Smooth muscle cell (in vitro differentiated cells): ENCODE results near the gene EHMT1. TPM values are rescaled to one million over a fixed set of nuclear protein-coding genes. Genes with fewer than 3 reads are reported as not detected.

Experiments used
- DNase-seq: peaks from one replicate; lab custom pipeline; 2025; ENCODE audit not compliant: unreplicated experiment; lab: John Stamatoyannopoulos, UW
- H2AFZ ChIP-seq: fragments of 200-600 bp; sonication (generic); 2 replicates; pipeline ENCODE4 v1.6.0; 2016; ENCODE audit warnings: antibody characterized with exemption, low read depth, mild to moderate bottlenecking
- H3F3A ChIP-seq: fragments of 200-600 bp; sonication (generic); 2 replicates; pipeline ENCODE4 v1.6.0; 2017; ENCODE audit warnings: antibody characterized with exemption, low read depth
- H3K27ac ChIP-seq: fragments of 200-600 bp; sonication (generic); 2 replicates; pipeline ENCODE4 v1.5.1; 2016; ENCODE audit warnings: low read depth, mild to moderate bottlenecking
- H3K27me3 ChIP-seq: fragments of 200-600 bp; sonication (generic); 2 replicates; pipeline ENCODE4 v1.6.1; 2016; ENCODE audit warnings: low read depth, mild to moderate bottlenecking
- H3K36me3 ChIP-seq: fragments of 200-600 bp; sonication (generic); 2 replicates; pipeline ENCODE4 v1.5.1; 2016; ENCODE audit warnings: low read depth
- H3K4me1 ChIP-seq: fragments of 200-600 bp; sonication (generic); 2 replicates; pipeline ENCODE4 v1.5.1; 2016; ENCODE audit warnings: low read depth
- H3K4me2 ChIP-seq: fragments of 200-600 bp; sonication (generic); 2 replicates; pipeline ENCODE4 v1.6.0; 2016; ENCODE audit warnings: mild to moderate bottlenecking
- H3K4me3 ChIP-seq: fragments of 200-600 bp; sonication (generic); 2 replicates; pipeline ENCODE4 v1.5.1; 2016; ENCODE audit warnings: mild to moderate bottlenecking
- H3K79me2 ChIP-seq: fragments of 200-600 bp; sonication (generic); 2 replicates; pipeline ENCODE4 v1.6.0; 2016; ENCODE audit warnings: low read depth, mild to moderate bottlenecking
- H3K9ac ChIP-seq: fragments of 200-600 bp; sonication (generic); 2 replicates; pipeline ENCODE4 v1.6.0; 2016; ENCODE audit warnings: low read depth
- H3K9me3 ChIP-seq: fragments of 200-600 bp; sonication (generic); replicated peaks from 2 replicates; pipeline ENCODE4 v1.5.1; 2016; ENCODE audit warnings: low read depth
- H4K20me1 ChIP-seq: fragments of 200-600 bp; sonication (generic); 2 replicates; pipeline ENCODE4 v1.6.0; 2016; ENCODE audit warnings: low read depth
- WGBS: methylation state at CpG from one replicate; pipeline ENCODE4 v1.1.7; 2016; ENCODE audit warnings: low lambda C conversion rate; 5-methylcytosine and 5-hydroxymethylcytosine counted together
- polyA plus RNA-seq: library from polyadenylated mRNA; unstranded; fragments of >200 nt; fragmentation: Nextera tagmentation; extraction: Ambion mirVana; gene quantifications from 2 replicates; pipeline ENCODE4 v1.2.1, GENCODE V29; 2016
- total RNA-seq: library from RNA; depleted of rRNA; stranded (reverse); fragments of >200 nt; gene quantifications from 2 replicates; pipeline ENCODE4 v1.2.3, GENCODE V29; 2014
- TF ChIP-seq, protein P1 (sequence below): fragments of 200-600 bp; sonication (generic); IDR thresholded peaks from 2 replicates; pipeline ENCODE4 v1.5.1; 2017; ENCODE audit warnings: borderline replicate concordance, mild to moderate bottlenecking, antibody characterized with exemption; ENCODE audit not compliant: insufficient read depth, poor library complexity, severe bottlenecking

Gene EHMT1
- total and polyA plus RNA-seq, 2 experiments from 2014 or later, result 23.1 to 34.1 TPM

DNA sequence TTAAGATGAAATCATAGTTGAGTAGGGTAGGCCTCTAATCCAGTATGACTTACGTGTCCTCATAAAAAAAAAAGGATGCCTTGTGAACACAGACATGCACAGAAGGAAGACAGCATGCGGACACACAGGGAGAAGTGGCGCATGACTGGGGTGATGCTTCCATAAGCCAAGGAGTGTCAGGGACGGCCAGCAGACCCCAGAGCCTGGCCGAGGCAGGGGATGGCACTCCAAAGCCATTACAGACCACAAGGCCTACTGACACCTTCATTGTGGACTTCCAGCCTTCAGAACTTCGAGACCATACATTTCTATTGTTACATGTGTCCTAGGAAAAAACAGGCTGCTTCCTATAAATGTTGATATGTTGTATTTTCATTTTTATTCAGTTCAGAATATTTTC is 19.9 kb downstream of the EHMT1 start:
- H3K4me1 ChIP-seq, result no peaks in the 10 kb centered on the region
- peaks cover 100% of the 10 kb centered on the region for H3K79me2 ChIP-seq

DNA sequence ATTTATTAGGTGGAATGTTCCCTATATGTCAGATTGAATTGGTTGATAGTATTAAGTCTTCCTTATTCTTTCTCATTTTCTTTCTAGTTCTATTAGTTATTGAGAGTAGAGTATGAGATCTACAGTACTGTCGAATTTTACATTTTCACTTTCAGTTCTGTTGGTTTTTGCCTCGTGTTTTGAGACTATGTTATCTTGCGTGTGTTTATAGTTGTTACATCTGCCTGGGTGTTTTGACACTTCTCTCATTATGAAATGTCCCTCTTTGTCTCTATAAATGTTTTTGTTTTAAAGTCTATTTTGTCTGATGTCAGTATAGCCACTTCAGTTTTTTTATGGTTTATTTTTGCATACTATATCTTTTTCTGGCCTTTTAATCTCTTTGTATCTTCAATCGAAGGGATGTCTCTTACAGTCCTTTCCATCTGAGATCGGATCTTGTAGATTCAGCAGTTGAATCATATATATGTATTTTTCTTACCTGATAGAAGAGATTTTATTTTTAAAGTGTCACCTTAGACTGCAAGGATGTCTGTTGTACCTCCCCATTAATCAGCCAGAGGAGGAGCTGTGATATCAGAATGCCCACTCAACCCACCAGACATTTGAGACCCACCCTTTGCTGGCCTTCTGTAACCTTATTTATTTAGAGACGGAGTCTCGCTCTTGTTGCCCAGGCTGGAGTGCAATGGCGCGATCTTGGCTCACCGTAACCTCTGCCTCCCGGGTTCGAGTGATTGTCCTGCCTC is 20.7 kb downstream of the EHMT1 start:
- Histone ChIP-seq H3F3A (no peaks in the 10 kb centered on the region), H3K79me2 (peaks cover 100% of the 10 kb centered on the region), H3K27me3 (no peaks in the 10 kb centered on the region), H4K20me1 (peaks cover 99% of the 10 kb centered on the region), H3K9ac (no peak overlapping the region), H3K4me2 (no peak overlapping the region), H3K27ac (no peak overlapping the region), H3K9me3 (no peaks in the 10 kb centered on the region), H3K4me3 (no peak overlapping the region), H2AFZ (no peak overlapping the region), H3K36me3 (no peaks in the 10 kb centered on the region), H3K4me1 (no peaks in the 10 kb centered on the region)
- TF ChIP-seq, protein P1, sequence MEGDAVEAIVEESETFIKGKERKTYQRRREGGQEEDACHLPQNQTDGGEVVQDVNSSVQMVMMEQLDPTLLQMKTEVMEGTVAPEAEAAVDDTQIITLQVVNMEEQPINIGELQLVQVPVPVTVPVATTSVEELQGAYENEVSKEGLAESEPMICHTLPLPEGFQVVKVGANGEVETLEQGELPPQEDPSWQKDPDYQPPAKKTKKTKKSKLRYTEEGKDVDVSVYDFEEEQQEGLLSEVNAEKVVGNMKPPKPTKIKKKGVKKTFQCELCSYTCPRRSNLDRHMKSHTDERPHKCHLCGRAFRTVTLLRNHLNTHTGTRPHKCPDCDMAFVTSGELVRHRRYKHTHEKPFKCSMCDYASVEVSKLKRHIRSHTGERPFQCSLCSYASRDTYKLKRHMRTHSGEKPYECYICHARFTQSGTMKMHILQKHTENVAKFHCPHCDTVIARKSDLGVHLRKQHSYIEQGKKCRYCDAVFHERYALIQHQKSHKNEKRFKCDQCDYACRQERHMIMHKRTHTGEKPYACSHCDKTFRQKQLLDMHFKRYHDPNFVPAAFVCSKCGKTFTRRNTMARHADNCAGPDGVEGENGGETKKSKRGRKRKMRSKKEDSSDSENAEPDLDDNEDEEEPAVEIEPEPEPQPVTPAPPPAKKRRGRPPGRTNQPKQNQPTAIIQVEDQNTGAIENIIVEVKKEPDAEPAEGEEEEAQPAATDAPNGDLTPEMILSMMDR, result no peak
- no peak for DNase-seq
- WGBS, result 90% methylated on average over 12 of the region's 12 CpGs

More for the DNA sequence above, 19.9 kb downstream of the EHMT1 start:
- Histone ChIP-seq H3K4me3 (no peak overlapping the region), H3K36me3 (no peaks in the 10 kb centered on the region), H4K20me1 (peaks cover 99% of the 10 kb centered on the region), H3K9ac (no peak overlapping the region), H3K27me3 (no peaks in the 10 kb centered on the region), H3K4me2 (no peak overlapping the region), H3K27ac (no peak overlapping the region), H3F3A (peaks cover 5% of the 10 kb centered on the region), H2AFZ (no peak overlapping the region), H3K9me3 (no peaks in the 10 kb centered on the region)
- TF ChIP-seq, protein P1, result no peak
- no peak for DNase-seq
- 84% methylated on average over 6 of the region's 6 CpGs for WGBS

DNA sequence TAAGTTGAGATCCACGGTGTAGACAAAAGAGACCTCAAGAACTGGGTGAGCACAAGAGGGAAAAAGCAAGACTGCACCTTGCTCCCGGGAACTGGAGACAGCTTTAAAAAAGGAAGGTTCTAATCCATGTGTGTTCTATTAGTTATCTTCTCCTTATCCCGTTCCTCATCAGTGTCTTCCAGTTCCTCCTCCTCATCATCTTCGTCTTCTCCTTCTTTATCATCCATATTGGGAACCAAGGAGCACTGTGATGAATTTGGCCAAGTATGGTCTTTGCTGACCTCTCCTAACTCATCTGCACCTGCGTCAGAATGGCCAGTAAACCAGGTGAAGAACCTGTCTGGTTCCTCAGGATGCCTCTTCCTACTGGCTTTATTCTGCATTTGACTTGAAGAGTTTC is 22.1 kb downstream of the EHMT1 start:
- H3K9ac ChIP-seq, result no peak overlapping the region
- TF ChIP-seq, protein P1, result no peak
- peaks cover 100% of the 10 kb centered on the region for H3K79me2 ChIP-seq
- no peaks in the 10 kb centered on the region for H3F3A ChIP-seq
- no peaks in the 10 kb centered on the region for H3K4me1 ChIP-seq
- DNase-seq, result no peak
- H3K4me2 ChIP-seq, result no peak overlapping the region
- no peak overlapping the region for H2AFZ ChIP-seq
- no peaks in the 10 kb centered on the region for H3K36me3 ChIP-seq
- H4K20me1 ChIP-seq, result peaks cover 99% of the 10 kb centered on the region
- no peak overlapping the region for H3K4me3 ChIP-seq
- no peaks in the 10 kb centered on the region for H3K27me3 ChIP-seq
- H3K27ac ChIP-seq, result no peak overlapping the region
- no peaks in the 10 kb centered on the region for H3K9me3 ChIP-seq
- 95% methylated on average over 5 of the region's 5 CpGs for WGBS

- Histone ChIP-seq H3K9ac (no peak overlapping the region), H3K4me1 (no peaks in the 10 kb centered on the region), H2AFZ (no peak overlapping the region), H3K79me2 (peaks cover 100% of the 10 kb centered on the region), H3K4me2 (no peak overlapping the region), H3K27me3 (no peaks in the 10 kb centered on the region), H4K20me1 (peaks cover 99% of the 10 kb centered on the region), H3K36me3 (no peaks in the 10 kb centered on the region), H3K9me3 (no peaks in the 10 kb centered on the region), H3K4me3 (no peak overlapping the region), H3F3A (no peaks in the 10 kb centered on the region), H3K27ac (no peak overlapping the region)
- no peak for DNase-seq
- 98% methylated on average over 10 of the region's 10 CpGs for WGBS
- TF ChIP-seq, protein P1, result no peak
Observed at GRCh38 chr9:137642118-137642601, 23.4 kb downstream of the EHMT1 start.
